T-helper 9 cell (primary cell): ENCODE measurements around the gene XPR1.

Experiments used
- DNase-seq: peaks from one replicate; pipeline ENCODE4 v3.0.0-alpha.2; 2020
- total RNA-seq, 2 donors: gene quantifications; one replicate each; lab custom pipeline; 2026; lab: John Stamatoyannopoulos, UW

The XPR1 gene
- 39.8 to 66.2 reads per million in 2 donors for total RNA-seq

GRCh38 chr1:180631766-180632325, at the start of gene XPR1:
Gene XPR1 (plus strand): TSS chr1:180632022. CDS start chr1:180632202, 180 bp downstream.
- peak; percentile 100 for DNase-seq

- DNase-seq, result no peak
Measured at GRCh38 chr1:180584869-180585268, 47.0 kb upstream of the XPR1 start.

- no peak for DNase-seq
Measured at GRCh38 chr1:180585994-180586359, 45.8 kb upstream of the XPR1 start.

- DNase-seq, result no peak
Measured at GRCh38 chr1:180586671-180587155, 45.1 kb upstream of the XPR1 start.

- no peak for DNase-seq
Measured at GRCh38 chr1:180588121-180588520, 43.7 kb upstream of the XPR1 start.

GRCh38 chr1:180590889-180591288, 40.9 kb upstream of the XPR1 start:
- DNase-seq, result no peak

- no peak for DNase-seq
Measured at GRCh38 chr1:180593382-180593781, 38.4 kb upstream of the XPR1 start.

- no peak for DNase-seq
Measured at GRCh38 chr1:180594723-180595122, 37.1 kb upstream of the XPR1 start.

- no peak for DNase-seq
Measured at GRCh38 chr1:180595966-180596365, 35.9 kb upstream of the XPR1 start.

GRCh38 chr1:180597520-180597919, 34.3 kb upstream of the XPR1 start:
- DNase-seq, result no peak

- no peak for DNase-seq
Measured at GRCh38 chr1:180598333-180598974, 33.4 kb upstream of the XPR1 start.

- DNase-seq, result no peak
Measured at GRCh38 chr1:180600343-180600742, 31.5 kb upstream of the XPR1 start.

GRCh38 chr1:180601512-180601911, 30.3 kb upstream of the XPR1 start:
- DNase-seq, result no peak

- DNase-seq, result no peak
Measured at GRCh38 chr1:180603223-180603849, 28.5 kb upstream of the XPR1 start.

- DNase-seq, result no peak
Measured at GRCh38 chr1:180603850-180604226, 28.0 kb upstream of the XPR1 start.

GRCh38 chr1:180606155-180606554, 25.7 kb upstream of the XPR1 start:
- no peak for DNase-seq

GRCh38 chr1:180609643-180610555, 21.9 kb upstream of the XPR1 start:
- DNase-seq, result no peak

- no peak for DNase-seq
Measured at GRCh38 chr1:180610556-180611015, 21.2 kb upstream of the XPR1 start.

- no peak for DNase-seq
Measured at GRCh38 chr1:180611016-180611930, 20.5 kb upstream of the XPR1 start.

GRCh38 chr1:180612632-180613031, 19.2 kb upstream of the XPR1 start:
- DNase-seq, result no peak

GRCh38 chr1:180614730-180615129, 17.1 kb upstream of the XPR1 start:
- DNase-seq, result no peak
